ENCODE measurements around the gene ELMO2.

GRCh38 chr20:46402331-46402811 is 4.0 kb downstream of the ELMO2 start:
- no peak for TF ChIP-seq CTCF (conservative IDR thresholded peaks at IDR 0.05; ENCODE audit: low read depth, low read length)
- no peak for TF ChIP-seq EZH2 (IDR thresholded peaks at IDR 0.05; ENCODE audit: borderline replicate concordance, low read depth, low read length, poor library complexity, severe bottlenecking)

Data from A673 (cell line).